Fibroblast of skin of left quadriceps (primary cell): Measurements from ENCODE around the gene FBXO7.

Experiments
- DNase-seq, 2 experiments: peaks; one replicate each; pipeline ENCODE4 v3.0.0-alpha.2; 2013; ENCODE audit warnings: low read depth in 2 of 2

FBXO7 gene

GRCh38 chr22:32489377-32489776, 14.8 kb downstream of the FBXO7 start:
- DNase-seq, result no peak

GRCh38 chr22:32490279-32490678, 15.7 kb downstream of the FBXO7 start:
- no peak for DNase-seq

- DNase-seq, result no peak
Observed at GRCh38 chr22:32492111-32492510, 17.5 kb downstream of the FBXO7 start.

- no peak for DNase-seq
Observed at GRCh38 chr22:32493551-32493950, 18.9 kb downstream of the FBXO7 start.

- no peak for DNase-seq
Observed at GRCh38 chr22:32494971-32495370, 20.4 kb downstream of the FBXO7 start.

- DNase-seq, result peak; percentile 11
Observed at GRCh38 chr22:32499666-32500065, 25.1 kb downstream of the FBXO7 start.

GRCh38 chr22:32501836-32502752, 27.5 kb downstream of the FBXO7 start:
- DNase-seq, result no peak

- DNase-seq, result no peak
Observed at GRCh38 chr22:32509045-32509444, 34.4 kb downstream of the FBXO7 start.

- no peak for DNase-seq
Observed at GRCh38 chr22:32511274-32511673, 36.7 kb downstream of the FBXO7 start.

GRCh38 chr22:32511776-32512175, 37.2 kb downstream of the FBXO7 start:
- no peak for DNase-seq

GRCh38 chr22:32512267-32512982, 37.8 kb downstream of the FBXO7 start:
- DNase-seq, result no peak

- no peak for DNase-seq
Observed at GRCh38 chr22:32515084-32515483, 40.5 kb downstream of the FBXO7 start.

GRCh38 chr22:32517488-32517887, 42.9 kb downstream of the FBXO7 start:
- DNase-seq, result no peak

- no peak for DNase-seq
Observed at GRCh38 chr22:32517921-32518320, 43.3 kb downstream of the FBXO7 start.

- peak; percentile 47 to 53 for DNase-seq
Observed at GRCh38 chr22:32518381-32518780, 43.8 kb downstream of the FBXO7 start.

- DNase-seq, result no peak
Observed at GRCh38 chr22:32518848-32519247, 44.2 kb downstream of the FBXO7 start.

GRCh38 chr22:32520612-32521011, 46.0 kb downstream of the FBXO7 start:
- DNase-seq, result no peak

GRCh38 chr22:32522237-32522636, 47.6 kb downstream of the FBXO7 start:
- no peak for DNase-seq

GRCh38 chr22:32527756-32528155, 53.1 kb downstream of the FBXO7 start:
- no peak for DNase-seq

- no peak for DNase-seq
Observed at GRCh38 chr22:32528316-32528715, 53.7 kb downstream of the FBXO7 start.

- DNase-seq, result peak; percentile 54 to 57
Observed at GRCh38 chr22:32528984-32529982, 54.7 kb downstream of the FBXO7 start.

- no peak for DNase-seq
Observed at GRCh38 chr22:32531228-32531627, 56.6 kb downstream of the FBXO7 start.
